Kidney (tissue), 14 donors: ENCODE data around the gene ARTN. TPM values are rescaled to one million over a fixed set of nuclear protein-coding genes. Genes with fewer than 3 reads are reported as not detected.
A peak's percentile ranks its signal among the peaks of the same experiment; 100 is the strongest.

ENCODE experiments used
- DNase-seq, 5 donors: peaks; one replicate each; pipeline ENCODE4 v3.0.0-alpha.2; 2013 to 2020
- FAIRE-seq: peaks from 2 replicates; lab custom pipeline; 2012; peaks lifted over from hg19 to GRCh38; lab: Jason Lieb, UNC
- H3K27ac ChIP-seq, 2 donors: one replicate each; pipeline ENCODE4 v1.7.0; 2013; ENCODE audit warnings: low read depth in 2 of 2, low read length in 2 of 2, inconsistent platforms in 1 of 2
- H3K27me3 ChIP-seq: one replicate; pipeline ENCODE4 v1.7.1; 2013; ENCODE audit warnings: low read length, inconsistent platforms; ENCODE audit not compliant: control insufficient read depth, insufficient read depth
- H3K36me3 ChIP-seq, 3 donors: one replicate each; pipeline versions ENCODE4 v1.7.0 to v1.7.1; 2013; ENCODE audit warnings: low read length in 3 of 3, control low read depth in 1 of 3, inconsistent platforms in 1 of 3; ENCODE audit not compliant: insufficient read depth in 3 of 3, control insufficient read depth in 2 of 3
- H3K4me1 ChIP-seq, 3 donors: one replicate each; pipeline versions ENCODE4 v1.7.0 to v1.7.1; 2013; ENCODE audit warnings: low read length in 3 of 3, inconsistent platforms in 1 of 3, low read depth in 1 of 3; ENCODE audit not compliant: control insufficient read depth in 2 of 3, insufficient read depth in 2 of 3
- H3K4me3 ChIP-seq, 3 donors: one replicate each; pipeline versions ENCODE4 v1.7.0 to v1.8.1; 2013; ENCODE audit warnings: low read length in 3 of 3, control low read depth in 1 of 3, inconsistent platforms in 1 of 3
- H3K9ac ChIP-seq, 3 donors: one replicate each; pipeline versions ENCODE4 v1.7.0 to v1.7.1; 2013; ENCODE audit warnings: low read length in 3 of 3, control low read depth in 1 of 3, inconsistent platforms in 1 of 3
- H3K9me3 ChIP-seq, 3 donors: one replicate each; pipeline versions ENCODE4 v1.7.0 to v1.7.1; 2013; ENCODE audit warnings: low read length in 3 of 3, control low read depth in 1 of 3, inconsistent platforms in 1 of 3; ENCODE audit not compliant: control insufficient read depth in 2 of 3, insufficient read depth in 1 of 3
- CTCF ChIP-seq: IDR thresholded peaks from 3 replicates; pipeline ENCODE4 v1.5.1; 2012; ENCODE audit warnings: mild to moderate bottlenecking, moderate library complexity, borderline replicate concordance; ENCODE audit not compliant: insufficient read depth; ENCODE audit errors: extremely low read depth
- intact Hi-C: fragments of 100-400 bp; cut with DNase I; formaldehyde crosslinking; loops from one replicate; pipeline ENCODE4 v1.11.1; 2022
- polyA plus RNA-seq: library from polyadenylated mRNA; stranded (reverse); fragments of 350-450 nt; fragmentation: Illumina TruSeq; extraction: RNeasy Lipid Tissue Mini Kit (QIAGEN cat#74804); gene quantifications from one replicate; pipeline ENCODE4 v1.2.3, GENCODE V29; 2014; ENCODE audit warnings: low read depth, low replicate concordance; ENCODE audit not compliant: insufficient read depth
- total RNA-seq: library from RNA; stranded (reverse); fragmentation: NEBNext Ultra II Directional; extraction: Animal tissue kit (Norgen Biotek cat#: 25700); gene quantifications from one replicate; pipeline ENCODE4 v1.2.1, GENCODE V29; 2021
- donor health status: control.
- donor health status: control.
- donor health status: control.
- donor health status: control.
- donor health status: control.
- donor health status: DM: yes; HTN: yes; CAD: no.
- donor health status: Normal renal cell carcinoma (clear cell type).

The ARTN gene
- total and polyA plus RNA-seq, 2 donors from 2014 or later = 1.9 to 4.3 TPM

- H3K4me1 ChIP-seq = peaks cover 0 to 22% (median 16%) of the 10 kb centered on the region in 3 donors
- no peak overlapping the region for H3K9ac ChIP-seq
- H3K4me3 ChIP-seq = no peak overlapping the region
- peaks cover 2 to 30% (median 19%) of the 10 kb centered on the region in 3 donors for H3K36me3 ChIP-seq
- no peaks in the 10 kb centered on the region for H3K27me3 ChIP-seq
- FAIRE-seq (no peak), DNase-seq (peak in 4 of 5 donors; percentile 79 to 86 (median 82))
- intact Hi-C loops = no loop called here
- no peak for TF ChIP-seq CTCF
- H3K9me3 ChIP-seq = no peaks in the 10 kb centered on the region
- peak overlapping the region in 1 of 2 donors; percentile 16 for H3K27ac ChIP-seq
Observed at GRCh38 chr1:43952731-43953346, 19.2 kb downstream of the ARTN start.

DNA sequence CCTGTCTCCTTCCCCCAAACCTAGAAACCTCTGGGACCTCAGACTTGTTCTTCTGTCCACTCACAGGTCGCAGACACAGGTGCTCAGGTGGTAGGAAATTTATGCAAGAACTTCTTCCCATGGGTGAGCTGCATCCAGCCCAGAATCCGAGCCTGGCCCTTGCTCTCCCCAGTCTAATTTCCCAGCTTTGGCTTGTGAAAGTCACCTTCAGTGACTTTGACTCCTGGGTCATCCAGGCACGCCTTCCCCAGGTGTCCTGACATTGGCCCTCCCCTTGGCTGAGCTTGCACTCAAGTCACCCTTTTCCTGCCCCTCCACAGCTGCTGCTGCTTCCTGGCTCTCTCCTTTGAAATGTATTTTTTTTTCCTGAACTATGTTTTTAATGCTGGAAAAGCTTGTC is 19.8 kb downstream of the ARTN start:
- peak overlapping the region in 1 of 2 donors; percentile 16 for H3K27ac ChIP-seq

DNA sequence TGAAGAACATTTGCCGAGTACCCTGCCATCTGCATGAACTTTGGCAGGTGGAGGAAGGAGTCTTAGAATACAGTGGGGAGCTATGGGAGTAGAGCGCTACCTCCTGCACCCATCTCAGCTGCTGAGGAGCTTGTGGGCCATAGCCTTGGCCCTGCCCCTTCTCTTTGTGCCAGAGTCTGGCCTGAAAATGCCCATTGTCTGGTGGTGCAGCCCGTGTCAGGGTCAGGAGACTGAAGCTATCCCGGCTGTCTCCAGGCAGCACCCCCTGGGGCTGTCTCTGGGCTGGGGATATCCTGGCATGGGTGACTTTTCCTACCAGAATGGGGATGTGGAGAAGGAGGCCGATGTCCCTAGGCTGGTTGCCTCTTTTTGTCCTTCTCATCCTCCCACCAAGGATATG is 20.4 kb downstream of the ARTN start:
- intact Hi-C loops = no loop called here
- Histone ChIP-seq H3K27ac (no peak overlapping the region), H3K9ac (no peak overlapping the region), H3K4me3 (no peak overlapping the region), H3K27me3 (no peaks in the 10 kb centered on the region), H3K9me3 (no peaks in the 10 kb centered on the region), H3K36me3 (peaks cover 3 to 42% (median 29%) of the 10 kb centered on the region in 3 donors), H3K4me1 (peaks cover 0 to 11% (median 7%) of the 10 kb centered on the region in 3 donors)
- TF ChIP-seq CTCF = no peak
- no peak for FAIRE-seq
- DNase-seq = no peak

More for the DNA sequence above, 19.8 kb downstream of the ARTN start:
- Histone ChIP-seq H3K4me3 (no peak overlapping the region), H3K4me1 (peaks cover 0 to 18% (median 11%) of the 10 kb centered on the region in 3 donors), H3K9ac (no peak overlapping the region), H3K36me3 (peaks cover 2 to 35% (median 23%) of the 10 kb centered on the region in 3 donors), H3K27me3 (no peaks in the 10 kb centered on the region), H3K9me3 (no peaks in the 10 kb centered on the region)
- no peak for TF ChIP-seq CTCF
- DNase-seq (no peak), FAIRE-seq (no peak)
- intact Hi-C loops = no loop called here
